Bladder microvascular endothelial cell (primary cell): ENCODE data around the gene ANGPTL3. TPM values are rescaled to one million over a fixed set of nuclear protein-coding genes. Genes with fewer than 3 reads are reported as not detected.

Source experiments
- total RNA-seq: library from RNA; depleted of rRNA; stranded (reverse); fragments of >200 nt; gene quantifications from 2 replicates; pipeline ENCODE4 v1.2.3, GENCODE V29; 2014

ANGPTL3 gene
- total RNA-seq, result not detected in 2 replicates

GRCh38 chr1:62597281-62597680, at the start of gene ANGPTL3:
Gene ANGPTL3 (plus strand): TSS chr1:62597520. CDS start chr1:62597567, 47 bp downstream.

Other genes starting within 250 kb of the ANGPTL3 start
- 25.9 and 27.4 TPM in 2 replicates for gene USP1, start 160.5 kb upstream of the ANGPTL3 start, total RNA-seq
- 14.1 and 25.0 TPM in 2 replicates for gene DOCK7, start 90.9 kb downstream of the ANGPTL3 start, total RNA-seq
- 5.7 and 6.0 TPM in 2 replicates for gene ATG4C, start 186.6 kb downstream of the ANGPTL3 start, total RNA-seq